Astrocyte (in vitro differentiated cells and primary cell): Measurements from ENCODE around the gene CENPX. TPM values are rescaled to one million over a fixed set of nuclear protein-coding genes. Genes with fewer than 3 reads are reported as not detected.

Experiments
- DNase-seq: peaks from one replicate; pipeline ENCODE4 v3.0.0-alpha.2; 2010; ENCODE audit warnings: low read depth
- FAIRE-seq: peaks from 2 replicates; lab custom pipeline; 2011; peaks lifted over from hg19 to GRCh38; lab: Jason Lieb, UNC
- H2AFZ ChIP-seq: 2 replicates; pipeline ENCODE4 v1.6.0; 2012; ENCODE audit warnings: low read depth, low read length, inconsistent platforms
- H3K27ac ChIP-seq: 2 replicates; pipeline ENCODE4 v1.5.1; 2011; ENCODE audit warnings: low read depth, low read length, inconsistent platforms
- H3K27me3 ChIP-seq: 2 replicates; pipeline ENCODE4 v1.6.0; 2011; ENCODE audit warnings: low read length, inconsistent platforms; ENCODE audit not compliant: insufficient read depth
- H3K36me3 ChIP-seq: 2 replicates; pipeline ENCODE4 v1.5.1; 2011; ENCODE audit warnings: low read length, inconsistent platforms; ENCODE audit not compliant: insufficient read depth
- H3K4me1 ChIP-seq: 2 replicates; pipeline ENCODE4 v1.5.1; 2011; ENCODE audit warnings: low read length, inconsistent platforms; ENCODE audit not compliant: insufficient read depth
- H3K4me2 ChIP-seq: 2 replicates; pipeline ENCODE4 v1.6.0; 2012; ENCODE audit warnings: low read length, inconsistent platforms
- H3K4me3 ChIP-seq: 2 replicates; pipeline ENCODE4 v1.5.1; 2011; ENCODE audit warnings: low read depth, mild to moderate bottlenecking, low read length, inconsistent platforms; ENCODE audit not compliant: insufficient read depth
- H3K79me2 ChIP-seq: 2 replicates; pipeline ENCODE4 v1.6.0; 2012; ENCODE audit warnings: mild to moderate bottlenecking, low read length, inconsistent platforms; ENCODE audit not compliant: insufficient read depth
- H3K9ac ChIP-seq: 2 replicates; pipeline ENCODE4 v1.6.0; 2012; ENCODE audit warnings: mild to moderate bottlenecking, low read length, inconsistent platforms
- H3K9me3 ChIP-seq: 2 replicates; pipeline ENCODE4 v1.5.1; 2012; ENCODE audit warnings: low read depth, mild to moderate bottlenecking, low read length, inconsistent platforms; ENCODE audit not compliant: insufficient read depth
- H4K20me1 ChIP-seq: 2 replicates; pipeline ENCODE4 v1.6.0; 2012; ENCODE audit warnings: low read length, inconsistent platforms; ENCODE audit not compliant: insufficient read depth
- H3K27ac Mint-ChIP-seq: one replicate; pipeline ENCODE4 v1.8.0; 2021; ENCODE audit warnings: mild to moderate bottlenecking, mixed read lengths; ENCODE audit not compliant: unreplicated experiment
- H3K27me3 Mint-ChIP-seq: one replicate; pipeline ENCODE4 v1.8.0; 2021; ENCODE audit warnings: low read depth, mixed read lengths; ENCODE audit not compliant: unreplicated experiment
- H3K36me3 Mint-ChIP-seq: one replicate; pipeline ENCODE4 v1.8.0; 2021; ENCODE audit warnings: low read depth, mixed read lengths; ENCODE audit not compliant: unreplicated experiment
- H3K4me1 Mint-ChIP-seq: one replicate; pipeline ENCODE4 v1.8.0; 2021; ENCODE audit warnings: low read depth, mixed read lengths; ENCODE audit not compliant: unreplicated experiment
- H3K4me3 Mint-ChIP-seq: one replicate; pipeline ENCODE4 v1.8.0; 2021; ENCODE audit warnings: mild to moderate bottlenecking, moderate library complexity, mixed read lengths; ENCODE audit not compliant: unreplicated experiment
- H3K9me3 Mint-ChIP-seq: one replicate; pipeline ENCODE4 v1.8.0; 2021; ENCODE audit warnings: mild to moderate bottlenecking, mixed read lengths; ENCODE audit not compliant: unreplicated experiment
- EZH2 ChIP-seq: IDR thresholded peaks from 2 replicates; pipeline ENCODE4 v1.6.1; 2012; ENCODE audit warnings: mild to moderate bottlenecking, low read length, inconsistent platforms; ENCODE audit not compliant: insufficient read depth
- total RNA-seq: library from RNA; stranded (reverse); gene quantifications from 2 replicates; pipeline ENCODE4 v1.2.1, GENCODE V29; 2021
- TF ChIP-seq, protein P1 (sequence below): IDR thresholded peaks from 2 replicates; pipeline ENCODE4 v1.5.1; 2011; ENCODE audit warnings: low read depth, mild to moderate bottlenecking, inconsistent platforms, low read length, moderate library complexity; ENCODE audit not compliant: insufficient read depth

CENPX gene
- total RNA-seq, 1 donor from 2014 or later = 26.7 TPM

DNA sequence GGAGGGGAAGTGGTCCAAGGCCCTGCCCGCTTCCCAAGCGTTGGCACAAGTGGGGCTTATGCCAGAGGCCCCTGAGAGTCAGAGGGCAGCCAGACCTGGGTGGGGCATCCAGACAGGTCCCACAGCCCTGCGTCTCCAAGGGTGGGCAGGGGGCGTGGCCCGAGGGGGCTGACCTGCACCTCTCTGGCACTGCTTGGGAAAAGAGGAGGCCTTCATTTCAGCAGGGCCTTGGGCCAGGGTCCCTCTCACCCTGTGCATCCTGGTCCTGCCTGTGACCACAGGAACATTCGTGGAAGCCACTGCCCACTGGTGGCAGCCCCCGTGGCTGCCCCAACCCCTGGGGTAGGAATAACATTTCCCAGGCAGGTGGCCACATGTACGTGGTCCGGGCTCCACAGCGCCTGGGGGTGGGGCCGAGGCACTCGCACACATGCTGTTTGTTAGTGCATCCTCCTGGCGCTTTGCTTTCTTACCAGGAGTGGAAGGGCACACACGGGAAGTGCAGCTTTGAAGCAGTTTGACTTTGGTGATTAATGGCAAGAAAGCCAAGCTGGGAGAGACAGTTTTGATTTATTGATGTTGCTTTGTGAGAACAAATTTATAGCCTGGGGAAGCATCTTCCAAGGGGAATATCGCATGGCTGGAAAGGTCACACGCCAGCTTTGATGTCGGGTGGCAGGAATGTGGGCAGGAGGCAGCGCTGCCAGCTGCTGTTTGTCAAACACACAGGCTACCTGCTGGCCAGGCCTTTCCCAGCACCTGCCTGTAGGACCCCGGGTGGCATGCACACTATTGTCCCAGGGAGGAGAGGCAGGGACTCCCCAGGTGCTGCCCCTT lies 4.3 kb downstream of the CENPX start:
- Histone ChIP-seq H2AFZ (no peak overlapping the region), H3K27me3 (no peaks in the 10 kb centered on the region), H3K9ac (no peak overlapping the region), H3K4me2 (no peak overlapping the region), H3K9me3 (no peaks in the 10 kb centered on the region), H3K27ac (no peak overlapping the region), H3K4me1 (peaks cover 16% of the 10 kb centered on the region), H4K20me1 (peaks cover 27% of the 10 kb centered on the region), H3K79me2 (peaks cover 15% of the 10 kb centered on the region), H3K36me3 (no peaks in the 10 kb centered on the region), H3K4me3 (no peak overlapping the region)
- H3K36me3 Mint-ChIP-seq = no peaks in the 10 kb centered on the region
- no peaks in the 10 kb centered on the region for H3K27me3 Mint-ChIP-seq
- H3K27ac Mint-ChIP-seq = no peak overlapping the region
- H3K4me1 Mint-ChIP-seq = no peaks in the 10 kb centered on the region
- no peak for FAIRE-seq
- no peak for TF ChIP-seq EZH2
- TF ChIP-seq, protein P1, sequence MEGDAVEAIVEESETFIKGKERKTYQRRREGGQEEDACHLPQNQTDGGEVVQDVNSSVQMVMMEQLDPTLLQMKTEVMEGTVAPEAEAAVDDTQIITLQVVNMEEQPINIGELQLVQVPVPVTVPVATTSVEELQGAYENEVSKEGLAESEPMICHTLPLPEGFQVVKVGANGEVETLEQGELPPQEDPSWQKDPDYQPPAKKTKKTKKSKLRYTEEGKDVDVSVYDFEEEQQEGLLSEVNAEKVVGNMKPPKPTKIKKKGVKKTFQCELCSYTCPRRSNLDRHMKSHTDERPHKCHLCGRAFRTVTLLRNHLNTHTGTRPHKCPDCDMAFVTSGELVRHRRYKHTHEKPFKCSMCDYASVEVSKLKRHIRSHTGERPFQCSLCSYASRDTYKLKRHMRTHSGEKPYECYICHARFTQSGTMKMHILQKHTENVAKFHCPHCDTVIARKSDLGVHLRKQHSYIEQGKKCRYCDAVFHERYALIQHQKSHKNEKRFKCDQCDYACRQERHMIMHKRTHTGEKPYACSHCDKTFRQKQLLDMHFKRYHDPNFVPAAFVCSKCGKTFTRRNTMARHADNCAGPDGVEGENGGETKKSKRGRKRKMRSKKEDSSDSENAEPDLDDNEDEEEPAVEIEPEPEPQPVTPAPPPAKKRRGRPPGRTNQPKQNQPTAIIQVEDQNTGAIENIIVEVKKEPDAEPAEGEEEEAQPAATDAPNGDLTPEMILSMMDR = no peak
- H3K4me3 Mint-ChIP-seq = no peak overlapping the region
- no peaks in the 10 kb centered on the region for H3K9me3 Mint-ChIP-seq
- DNase-seq = no peak

DNA sequence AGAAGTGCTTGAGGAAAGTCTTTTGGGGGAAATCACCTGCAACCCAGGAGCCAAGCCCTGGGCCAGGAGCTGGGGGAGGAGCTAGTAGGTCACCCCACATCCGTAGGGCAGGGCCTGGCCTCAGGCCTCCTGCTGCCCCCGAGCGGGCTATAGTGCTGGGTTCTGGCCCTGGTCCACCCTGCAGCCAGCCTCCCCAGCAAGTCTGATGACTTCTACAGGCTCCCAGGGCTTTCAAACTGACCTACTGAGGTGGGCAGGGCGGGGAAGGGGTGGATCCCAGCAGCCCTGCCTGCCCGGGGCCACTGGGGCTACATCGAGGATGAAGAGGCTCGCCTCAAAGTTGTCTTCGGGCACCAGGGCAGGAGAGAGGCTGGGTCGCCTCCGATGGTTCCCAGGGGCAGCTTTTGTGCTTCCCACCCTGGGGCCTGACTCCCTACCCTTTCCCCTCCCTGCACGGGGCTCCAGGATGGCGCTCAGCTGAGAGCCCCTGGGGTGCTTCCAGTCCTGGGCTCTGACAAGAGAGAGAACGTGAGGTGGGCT lies 5.0 kb downstream of the CENPX start:
- no peaks in the 10 kb centered on the region for H3K27me3 ChIP-seq
- H3K9ac ChIP-seq = no peak overlapping the region
- H3K4me1 ChIP-seq = peaks cover 16% of the 10 kb centered on the region
- no peak overlapping the region for H3K27ac ChIP-seq
- H3K27me3 Mint-ChIP-seq = no peaks in the 10 kb centered on the region
- no peak overlapping the region for H3K27ac Mint-ChIP-seq
- DNase-seq (no peak), FAIRE-seq (no peak)
- no peaks in the 10 kb centered on the region for H3K36me3 ChIP-seq
- H3K9me3 Mint-ChIP-seq = no peaks in the 10 kb centered on the region
- H3K79me2 ChIP-seq = peaks cover 15% of the 10 kb centered on the region
- no peak overlapping the region for H2AFZ ChIP-seq
- H3K4me3 ChIP-seq = no peak overlapping the region
- peaks cover 27% of the 10 kb centered on the region for H4K20me1 ChIP-seq
- H3K9me3 ChIP-seq = no peaks in the 10 kb centered on the region
- H3K4me1 Mint-ChIP-seq = no peaks in the 10 kb centered on the region
- no peak for TF ChIP-seq EZH2
- TF ChIP-seq, protein P1 = no peak
- H3K36me3 Mint-ChIP-seq = no peaks in the 10 kb centered on the region
- no peak overlapping the region for H3K4me2 ChIP-seq
- no peak overlapping the region for H3K4me3 Mint-ChIP-seq
